HepG2 (cell line): Measurements from ENCODE around the gene TEAD1.

Source experiments
- BCL6 ChIP-seq: IDR thresholded peaks from 2 replicates; pipeline ENCODE4 v1.6.1; 2016; ENCODE audit warnings: missing genetic modification reagents, missing compliant biosample characterization
- BRD4 ChIP-seq: sonication (generic); formaldehyde crosslinking; IDR thresholded peaks from 2 replicates; pipeline ENCODE4 v1.4.0; 2020; ENCODE audit warnings: missing genetic modification reagents
- CBX2 ChIP-seq, 2 experiments: fragments of 200-600 bp in 1 of 2; sonication (generic); formaldehyde crosslinking in 1 of 2; IDR thresholded peaks; 2 replicates each; pipeline versions ENCODE4 v1.7.0 to v1.8.1; 2018 to 2022; ENCODE audit warnings: low read depth in 2 of 2, low read length in 1 of 2, mild to moderate bottlenecking in 1 of 2, missing genetic modification reagents in 1 of 2
- FOXJ3 ChIP-seq: sonication (generic); formaldehyde crosslinking; IDR thresholded peaks from 2 replicates; pipeline ENCODE4 v1.4.0; 2020; ENCODE audit warnings: missing genetic modification reagents, mild to moderate bottlenecking, borderline replicate concordance
- FOXM1 ChIP-seq: sonication (generic); formaldehyde crosslinking; IDR thresholded peaks from 2 replicates; pipeline ENCODE4 v1.5.0; 2020; ENCODE audit warnings: missing genetic modification reagents
- HDAC1 ChIP-seq: sonication (generic); formaldehyde crosslinking; IDR thresholded peaks from 2 replicates; pipeline ENCODE4 v1.5.1; 2020; ENCODE audit warnings: mild to moderate bottlenecking, missing genetic modification reagents
- JUND ChIP-seq: sonication (generic); formaldehyde crosslinking; IDR thresholded peaks from 2 replicates; pipeline ENCODE4 v1.8.0; 2022; ENCODE audit warnings: mild to moderate bottlenecking, missing genetic modification reagents
- MED8 ChIP-seq: sonication (generic); formaldehyde crosslinking; IDR thresholded peaks from 2 replicates; pipeline ENCODE4 v1.8.1; 2023; ENCODE audit warnings: mild to moderate bottlenecking, missing genetic modification reagents; ENCODE audit not compliant: insufficient replicate concordance
- NONO ChIP-seq, 2 experiments: fragments of 450-650 bp in 1 of 2; sonication (generic) in 1 of 2; formaldehyde crosslinking in 1 of 2; IDR thresholded peaks in 1 of 2; conservative IDR thresholded peaks in 1 of 2; 2 replicates each; pipeline versions ENCODE4 v1.6.1 to v1.8.0; 2017 to 2022; ENCODE audit warnings: mild to moderate bottlenecking in 1 of 2, missing genetic modification reagents in 1 of 2, moderate library complexity in 1 of 2
- SIN3A ChIP-seq: IDR thresholded peaks from 2 replicates; pipeline ENCODE4 v1.6.1; 2011; ENCODE audit warnings: low read depth, mild to moderate bottlenecking, control low read depth, low read length, borderline replicate concordance
- ZFX ChIP-seq: sonication (generic); formaldehyde crosslinking; IDR thresholded peaks from 2 replicates; pipeline ENCODE4 v1.4.0; 2020; ENCODE audit warnings: mild to moderate bottlenecking, low read depth, missing genetic modification reagents, moderate library complexity
- ZNF510 ChIP-seq: sonication (generic); formaldehyde crosslinking; IDR thresholded peaks from 2 replicates; pipeline ENCODE4 v1.4.0; 2020; ENCODE audit warnings: low read depth, mild to moderate bottlenecking, missing genetic modification reagents
- TF ChIP-seq, protein P1 (sequence below): sonication (generic); formaldehyde crosslinking; IDR thresholded peaks from 2 replicates; pipeline ENCODE4 v1.5.0; 2020; ENCODE audit warnings: mild to moderate bottlenecking, missing genetic modification reagents, moderate library complexity

DNA sequence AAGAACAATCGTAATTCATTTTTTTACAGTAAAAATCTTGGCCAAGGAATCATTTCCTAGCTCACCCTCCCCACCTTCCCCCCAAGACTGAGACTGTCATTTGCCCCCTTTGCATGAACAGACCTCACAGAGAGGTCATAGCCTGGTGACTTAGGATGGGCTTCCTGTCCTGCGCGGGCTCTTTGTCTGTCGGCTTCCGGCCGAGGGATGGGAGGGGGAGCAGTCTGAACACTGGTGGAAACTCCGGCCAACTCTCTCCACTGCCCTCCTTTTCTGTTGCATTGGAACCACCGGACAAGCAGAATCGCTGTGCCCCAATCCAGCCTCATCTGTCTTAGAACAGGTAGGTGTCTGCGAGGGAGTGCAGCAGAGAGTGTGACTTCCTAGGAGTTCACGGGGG, 41.7 kb downstream of the TEAD1 start:
- no peak for TF ChIP-seq ZFX (CRISPR knock-in tag)
- TF ChIP-seq BCL6 (CRISPR knock-in tag), result no peak
- TF ChIP-seq MED8 (CRISPR knock-in tag), result no peak
- TF ChIP-seq, protein P1, sequence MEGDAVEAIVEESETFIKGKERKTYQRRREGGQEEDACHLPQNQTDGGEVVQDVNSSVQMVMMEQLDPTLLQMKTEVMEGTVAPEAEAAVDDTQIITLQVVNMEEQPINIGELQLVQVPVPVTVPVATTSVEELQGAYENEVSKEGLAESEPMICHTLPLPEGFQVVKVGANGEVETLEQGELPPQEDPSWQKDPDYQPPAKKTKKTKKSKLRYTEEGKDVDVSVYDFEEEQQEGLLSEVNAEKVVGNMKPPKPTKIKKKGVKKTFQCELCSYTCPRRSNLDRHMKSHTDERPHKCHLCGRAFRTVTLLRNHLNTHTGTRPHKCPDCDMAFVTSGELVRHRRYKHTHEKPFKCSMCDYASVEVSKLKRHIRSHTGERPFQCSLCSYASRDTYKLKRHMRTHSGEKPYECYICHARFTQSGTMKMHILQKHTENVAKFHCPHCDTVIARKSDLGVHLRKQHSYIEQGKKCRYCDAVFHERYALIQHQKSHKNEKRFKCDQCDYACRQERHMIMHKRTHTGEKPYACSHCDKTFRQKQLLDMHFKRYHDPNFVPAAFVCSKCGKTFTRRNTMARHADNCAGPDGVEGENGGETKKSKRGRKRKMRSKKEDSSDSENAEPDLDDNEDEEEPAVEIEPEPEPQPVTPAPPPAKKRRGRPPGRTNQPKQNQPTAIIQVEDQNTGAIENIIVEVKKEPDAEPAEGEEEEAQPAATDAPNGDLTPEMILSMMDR, result no peak
- no peak for TF ChIP-seq NONO (IDR thresholded peaks at IDR 0.05)
- no peak for TF ChIP-seq NONO (CRISPR knock-in tag; conservative IDR thresholded peaks at IDR 0.05)
- no peak for TF ChIP-seq HDAC1 (CRISPR knock-in tag)
- TF ChIP-seq CBX2 (IDR thresholded peaks at IDR 0.05; ENCODE audit: low read depth, low read length), result no peak
- TF ChIP-seq CBX2 (CRISPR knock-in tag; IDR thresholded peaks at IDR 0.05; ENCODE audit: low read depth), result no peak
- TF ChIP-seq ZNF510 (CRISPR knock-in tag), result no peak
- TF ChIP-seq FOXM1 (CRISPR knock-in tag), result no peak
- TF ChIP-seq SIN3A, result no peak
- TF ChIP-seq BRD4 (CRISPR knock-in tag), result no peak
- no peak for TF ChIP-seq FOXJ3 (CRISPR knock-in tag)
- TF ChIP-seq JUND (CRISPR knock-in tag), result no peak
